ENCODE measurements around the gene MLANA.

Gene MLANA

GRCh38 chr9:5858833-5859232, 31.9 kb upstream of the MLANA start:
- peaks cover 9% of the 10 kb centered on the region for H3K4me1 Mint-ChIP-seq (ENCODE audit: low read depth)
- no peak overlapping the region for H3K4me3 Mint-ChIP-seq
- H3K9me3 Mint-ChIP-seq (ENCODE audit: low read depth) = no peaks in the 10 kb centered on the region
- no peaks in the 10 kb centered on the region for H3K27me3 Mint-ChIP-seq
- H3K27ac Mint-ChIP-seq = no peak overlapping the region
- peaks cover 9% of the 10 kb centered on the region for H3K36me3 Mint-ChIP-seq

GRCh38 chr9:5863092-5863746, 27.5 kb upstream of the MLANA start:
- Mint-ChIP-seq H3K36me3 (peaks cover 4% of the 10 kb centered on the region), H3K27me3 (no peaks in the 10 kb centered on the region)

GRCh38 chr9:5864446-5864845, 26.2 kb upstream of the MLANA start:
- no peaks in the 10 kb centered on the region for H3K4me1 Mint-ChIP-seq (ENCODE audit: low read depth)
- H3K27me3 Mint-ChIP-seq = no peaks in the 10 kb centered on the region
- no peak overlapping the region for H3K27ac Mint-ChIP-seq
- no peak overlapping the region for H3K4me3 Mint-ChIP-seq
- no peaks in the 10 kb centered on the region for H3K9me3 Mint-ChIP-seq (ENCODE audit: low read depth)
- H3K36me3 Mint-ChIP-seq = peaks cover 4% of the 10 kb centered on the region

More at GRCh38 chr9:5863092-5863746, 27.5 kb upstream of the MLANA start:
- Mint-ChIP-seq H3K9me3 (ENCODE audit: low read depth) (no peaks in the 10 kb centered on the region), H3K4me3 (no peak overlapping the region), H3K4me1 (ENCODE audit: low read depth) (no peaks in the 10 kb centered on the region), H3K27ac (no peak overlapping the region)

GRCh38 chr9:5866272-5866671, 24.4 kb upstream of the MLANA start:
- H3K4me3 Mint-ChIP-seq = no peak overlapping the region
- no peak overlapping the region for H3K27ac Mint-ChIP-seq
- no peaks in the 10 kb centered on the region for H3K27me3 Mint-ChIP-seq
- H3K36me3 Mint-ChIP-seq = peaks cover 9% of the 10 kb centered on the region
- H3K4me1 Mint-ChIP-seq (ENCODE audit: low read depth) = no peaks in the 10 kb centered on the region
- no peaks in the 10 kb centered on the region for H3K9me3 Mint-ChIP-seq (ENCODE audit: low read depth)

- Mint-ChIP-seq H3K4me1 (ENCODE audit: low read depth) (no peaks in the 10 kb centered on the region), H3K4me3 (no peak overlapping the region), H3K27me3 (no peaks in the 10 kb centered on the region), H3K9me3 (ENCODE audit: low read depth) (no peaks in the 10 kb centered on the region), H3K27ac (no peak overlapping the region), H3K36me3 (peaks cover 7% of the 10 kb centered on the region)
Measured at GRCh38 chr9:5866685-5867084, 24.0 kb upstream of the MLANA start.

- H3K36me3 Mint-ChIP-seq = peaks cover 10% of the 10 kb centered on the region
- no peaks in the 10 kb centered on the region for H3K9me3 Mint-ChIP-seq (ENCODE audit: low read depth)
- H3K27ac Mint-ChIP-seq = no peak overlapping the region
- H3K27me3 Mint-ChIP-seq = no peaks in the 10 kb centered on the region
- no peak overlapping the region for H3K4me3 Mint-ChIP-seq
- no peaks in the 10 kb centered on the region for H3K4me1 Mint-ChIP-seq (ENCODE audit: low read depth)
Measured at GRCh38 chr9:5868235-5868634, 22.5 kb upstream of the MLANA start.

- Mint-ChIP-seq H3K4me3 (no peak overlapping the region), H3K9me3 (ENCODE audit: low read depth) (no peaks in the 10 kb centered on the region), H3K27me3 (no peaks in the 10 kb centered on the region), H3K36me3 (peaks cover 13% of the 10 kb centered on the region), H3K27ac (no peak overlapping the region), H3K4me1 (ENCODE audit: low read depth) (peaks cover 3% of the 10 kb centered on the region)
Measured at GRCh38 chr9:5869315-5870019, 21.2 kb upstream of the MLANA start.

GRCh38 chr9:5870020-5870339, 20.7 kb upstream of the MLANA start:
- no peak overlapping the region for H3K27ac Mint-ChIP-seq
- no peaks in the 10 kb centered on the region for H3K9me3 Mint-ChIP-seq (ENCODE audit: low read depth)
- H3K27me3 Mint-ChIP-seq = no peaks in the 10 kb centered on the region
- H3K4me3 Mint-ChIP-seq = no peak overlapping the region
- H3K4me1 Mint-ChIP-seq (ENCODE audit: low read depth) = peaks cover 3% of the 10 kb centered on the region
- H3K36me3 Mint-ChIP-seq = peaks cover 13% of the 10 kb centered on the region

GRCh38 chr9:5870691-5871090, 20.0 kb upstream of the MLANA start:
- H3K27ac Mint-ChIP-seq = no peak overlapping the region
- H3K36me3 Mint-ChIP-seq = peaks cover 16% of the 10 kb centered on the region
- H3K9me3 Mint-ChIP-seq (ENCODE audit: low read depth) = no peaks in the 10 kb centered on the region
- no peaks in the 10 kb centered on the region for H3K27me3 Mint-ChIP-seq
- peaks cover 3% of the 10 kb centered on the region for H3K4me1 Mint-ChIP-seq (ENCODE audit: low read depth)
- no peak overlapping the region for H3K4me3 Mint-ChIP-seq

- H3K27me3 Mint-ChIP-seq = no peaks in the 10 kb centered on the region
- no peak overlapping the region for H3K4me3 Mint-ChIP-seq
- H3K9me3 Mint-ChIP-seq (ENCODE audit: low read depth) = no peaks in the 10 kb centered on the region
- H3K36me3 Mint-ChIP-seq = peaks cover 16% of the 10 kb centered on the region
- peaks cover 3% of the 10 kb centered on the region for H3K4me1 Mint-ChIP-seq (ENCODE audit: low read depth)
- H3K27ac Mint-ChIP-seq = no peak overlapping the region
Measured at GRCh38 chr9:5871785-5872184, 18.9 kb upstream of the MLANA start.

GRCh38 chr9:5872511-5872910, 18.2 kb upstream of the MLANA start:
- Mint-ChIP-seq H3K27me3 (no peaks in the 10 kb centered on the region), H3K4me3 (no peak overlapping the region), H3K36me3 (peaks cover 14% of the 10 kb centered on the region), H3K9me3 (ENCODE audit: low read depth) (no peaks in the 10 kb centered on the region), H3K27ac (no peak overlapping the region), H3K4me1 (ENCODE audit: low read depth) (peaks cover 3% of the 10 kb centered on the region)

GRCh38 chr9:5873439-5873838, 17.2 kb upstream of the MLANA start:
- Mint-ChIP-seq H3K9me3 (ENCODE audit: low read depth) (no peaks in the 10 kb centered on the region), H3K27me3 (no peaks in the 10 kb centered on the region), H3K27ac (no peak overlapping the region)

GRCh38 chr9:5874048-5874447, 16.6 kb upstream of the MLANA start:
- no peaks in the 10 kb centered on the region for H3K27me3 Mint-ChIP-seq
- H3K9me3 Mint-ChIP-seq (ENCODE audit: low read depth) = no peaks in the 10 kb centered on the region
- no peak overlapping the region for H3K4me3 Mint-ChIP-seq
- H3K36me3 Mint-ChIP-seq = peaks cover 14% of the 10 kb centered on the region
- peaks cover 3% of the 10 kb centered on the region for H3K4me1 Mint-ChIP-seq (ENCODE audit: low read depth)
- no peak overlapping the region for H3K27ac Mint-ChIP-seq

More at GRCh38 chr9:5873439-5873838, 17.2 kb upstream of the MLANA start:
- peaks cover 14% of the 10 kb centered on the region for H3K36me3 Mint-ChIP-seq
- H3K4me3 Mint-ChIP-seq = no peak overlapping the region
- peaks cover 3% of the 10 kb centered on the region for H3K4me1 Mint-ChIP-seq (ENCODE audit: low read depth)

- Mint-ChIP-seq H3K27me3 (no peaks in the 10 kb centered on the region), H3K27ac (no peak overlapping the region), H3K36me3 (peaks cover 10% of the 10 kb centered on the region), H3K4me3 (no peak overlapping the region), H3K9me3 (ENCODE audit: low read depth) (no peaks in the 10 kb centered on the region), H3K4me1 (ENCODE audit: low read depth) (peaks cover 3% of the 10 kb centered on the region)
Measured at GRCh38 chr9:5876026-5876425, 14.7 kb upstream of the MLANA start.

- H3K36me3 Mint-ChIP-seq = peaks cover 11% of the 10 kb centered on the region
Measured at GRCh38 chr9:5876711-5877110, 14.0 kb upstream of the MLANA start.

More at GRCh38 chr9:5876711-5877110, 14.0 kb upstream of the MLANA start:
- H3K9me3 Mint-ChIP-seq (ENCODE audit: low read depth) = no peaks in the 10 kb centered on the region
- no peaks in the 10 kb centered on the region for H3K27me3 Mint-ChIP-seq
- no peak overlapping the region for H3K4me3 Mint-ChIP-seq
- peaks cover 3% of the 10 kb centered on the region for H3K4me1 Mint-ChIP-seq (ENCODE audit: low read depth)
- no peak overlapping the region for H3K27ac Mint-ChIP-seq
